Esophagus muscularis mucosa (tissue), 4 donors: ENCODE measurements around the gene PPP1R16B. TPM values are rescaled to one million over a fixed set of nuclear protein-coding genes. Genes with fewer than 3 reads are reported as not detected.

Experiments used
- DNase-seq: peaks from one replicate; pipeline ENCODE4 v3.0.0-alpha.2; 2017; ENCODE audit errors: extremely low spot score
- H3K27ac ChIP-seq, 4 donors: fragments of 200-600 bp; sonication (generic); replicated peaks in 1 of 4; 1 replicate in 3 of 4; 2 replicates in 1 of 4; pipeline ENCODE4 v1.5.1; 2016 to 2019; ENCODE audit warnings: mild to moderate bottlenecking in 1 of 4
- H3K27me3 ChIP-seq, 4 donors: fragments of 200-600 bp; sonication (generic); one replicate each; pipeline versions ENCODE4 v1.5.1 to v1.6.0; 2016 to 2019
- H3K36me3 ChIP-seq, 4 donors: fragments of 200-600 bp; sonication (generic); one replicate each; pipeline ENCODE4 v1.5.1; 2016 to 2019
- H3K4me1 ChIP-seq, 4 donors: fragments of 200-600 bp; sonication (generic); one replicate each; pipeline ENCODE4 v1.5.1; 2016 to 2019
- H3K4me3 ChIP-seq, 4 donors: fragments of 200-600 bp; sonication (generic); 1 replicate in 2 of 4; 2 replicates in 2 of 4; pipeline ENCODE4 v1.5.1; 2016 to 2019; ENCODE audit warnings: mild to moderate bottlenecking in 4 of 4, moderate library complexity in 1 of 4
- H3K9me3 ChIP-seq, 4 donors: fragments of 200-600 bp; sonication (generic); 1 replicate in 3 of 4; 2 replicates in 1 of 4; pipeline ENCODE4 v1.5.1; 2016 to 2019
- EP300 ChIP-seq: sonication (generic); formaldehyde crosslinking; IDR thresholded peaks from one replicate; pipeline ENCODE4 v1.6.1; 2017; ENCODE audit warnings: antibody characterized with exemption
- POLR2A ChIP-seq: fragments of 450-650 bp; IDR thresholded peaks from one replicate; pipeline ENCODE4 v1.6.1; 2017; ENCODE audit warnings: antibody characterized with exemption, moderate library complexity, mild to moderate bottlenecking, low read depth
- POLR2AphosphoS5 ChIP-seq, 2 donors: sonication (generic); formaldehyde crosslinking; IDR thresholded peaks; one replicate each; pipeline ENCODE4 v1.6.1; 2017; ENCODE audit warnings: antibody characterized with exemption in 2 of 2
- WGBS: methylation state at CpG from one replicate; pipeline ENCODE4 v1.1.5; 2018; 5-methylcytosine and 5-hydroxymethylcytosine counted together
- intact Hi-C: fragments of 100-400 bp; cut with DNase I; formaldehyde crosslinking; loops from one replicate; pipeline ENCODE4 v1.15.1; 2023
- total RNA-seq, 4 donors: library from RNA; depleted of rRNA; stranded (reverse); fragments of >200 nt; gene quantifications; one replicate each; pipeline versions ENCODE4 v1.1.0 to v1.2.1, GENCODE V29; 2016
- TF ChIP-seq, protein P1 (sequence below), 3 experiments: fragments of 200-600 bp in 2 of 3; fragments of 450-650 bp in 1 of 3; sonication (generic) in 2 of 3; IDR thresholded peaks; one replicate each; pipeline ENCODE4 v1.5.1; 2017 to 2019; ENCODE audit warnings: antibody characterized with exemption in 3 of 3, mild to moderate bottlenecking in 2 of 3, moderate library complexity in 1 of 3

Gene PPP1R16B
- total RNA-seq, 4 donors from 2014 or later, result 3.7 to 12.1 (median 6.8) TPM

DNA sequence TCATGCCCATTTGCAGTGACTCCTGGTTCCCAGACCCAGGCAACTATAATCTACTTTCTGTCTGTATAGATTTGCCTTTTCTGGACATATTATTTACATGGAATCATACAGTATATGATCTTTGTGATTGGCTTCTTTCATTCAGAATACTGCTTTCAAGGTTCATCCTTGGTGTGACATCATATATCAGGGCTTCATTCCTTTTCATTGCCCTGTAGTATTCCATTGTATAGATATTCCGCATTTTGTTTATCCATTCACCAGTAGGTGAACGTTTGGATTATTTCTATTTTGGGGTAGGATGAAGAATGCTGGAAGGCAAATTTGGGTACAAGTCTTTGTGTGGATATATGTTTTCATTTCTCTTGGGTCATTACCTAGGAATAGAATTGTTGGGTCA lies 36.1 kb downstream of the PPP1R16B start:
- no peaks in the 10 kb centered on the region for H3K9me3 ChIP-seq
- no peak overlapping the region for H3K27ac ChIP-seq
- TF ChIP-seq EP300 (no peak), POLR2AphosphoS5 (IDR thresholded peaks at IDR 0.05) (no peak)
- H3K4me3 ChIP-seq, result no peak overlapping the region
- peaks cover 0 to 28% (median 0%) of the 10 kb centered on the region in 4 donors for H3K27me3 ChIP-seq
- DNase-seq, result no peak
- peaks cover 0 to 6% (median 0%) of the 10 kb centered on the region in 4 donors for H3K4me1 ChIP-seq
- 55% methylated on average over 2 of the region's 2 CpGs for WGBS
- intact Hi-C loops, result no loop called here
- no peaks in the 10 kb centered on the region for H3K36me3 ChIP-seq

DNA sequence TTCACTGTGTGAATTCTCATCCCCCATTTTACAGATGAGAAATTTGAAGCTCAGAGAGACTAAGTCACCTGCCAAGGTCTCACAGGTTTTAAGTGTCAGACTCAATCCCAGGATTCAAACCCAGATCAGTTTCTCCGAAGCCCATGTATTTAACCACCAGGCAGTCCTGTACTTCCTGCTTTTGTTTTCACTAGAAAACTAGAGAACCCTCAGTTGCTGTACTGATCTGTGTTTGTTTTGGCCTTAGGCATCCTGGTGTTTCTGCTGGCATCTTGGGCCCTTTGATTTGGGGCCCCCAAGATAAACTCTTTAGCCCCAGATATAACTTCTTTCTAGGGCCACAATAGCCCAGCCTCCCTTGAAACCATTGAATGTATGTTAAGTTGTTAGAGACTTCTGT lies 36.5 kb downstream of the PPP1R16B start:
- Histone ChIP-seq H3K9me3 (no peaks in the 10 kb centered on the region), H3K4me1 (peaks cover 0 to 6% (median 0%) of the 10 kb centered on the region in 4 donors), H3K4me3 (no peak overlapping the region), H3K27ac (no peak overlapping the region), H3K27me3 (peaks cover 0 to 28% (median 0%) of the 10 kb centered on the region in 4 donors), H3K36me3 (no peaks in the 10 kb centered on the region)
- intact Hi-C loops, result no loop called here
- TF ChIP-seq, protein P1, sequence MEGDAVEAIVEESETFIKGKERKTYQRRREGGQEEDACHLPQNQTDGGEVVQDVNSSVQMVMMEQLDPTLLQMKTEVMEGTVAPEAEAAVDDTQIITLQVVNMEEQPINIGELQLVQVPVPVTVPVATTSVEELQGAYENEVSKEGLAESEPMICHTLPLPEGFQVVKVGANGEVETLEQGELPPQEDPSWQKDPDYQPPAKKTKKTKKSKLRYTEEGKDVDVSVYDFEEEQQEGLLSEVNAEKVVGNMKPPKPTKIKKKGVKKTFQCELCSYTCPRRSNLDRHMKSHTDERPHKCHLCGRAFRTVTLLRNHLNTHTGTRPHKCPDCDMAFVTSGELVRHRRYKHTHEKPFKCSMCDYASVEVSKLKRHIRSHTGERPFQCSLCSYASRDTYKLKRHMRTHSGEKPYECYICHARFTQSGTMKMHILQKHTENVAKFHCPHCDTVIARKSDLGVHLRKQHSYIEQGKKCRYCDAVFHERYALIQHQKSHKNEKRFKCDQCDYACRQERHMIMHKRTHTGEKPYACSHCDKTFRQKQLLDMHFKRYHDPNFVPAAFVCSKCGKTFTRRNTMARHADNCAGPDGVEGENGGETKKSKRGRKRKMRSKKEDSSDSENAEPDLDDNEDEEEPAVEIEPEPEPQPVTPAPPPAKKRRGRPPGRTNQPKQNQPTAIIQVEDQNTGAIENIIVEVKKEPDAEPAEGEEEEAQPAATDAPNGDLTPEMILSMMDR (IDR thresholded peaks at IDR 0.05), result no peak
- TF ChIP-seq POLR2A (no peak), EP300 (no peak), POLR2AphosphoS5 (IDR thresholded peaks at IDR 0.05) (no peak)
- no peak for DNase-seq
- 73% methylated on average over 1 of the region's 1 CpG for WGBS

DNA sequence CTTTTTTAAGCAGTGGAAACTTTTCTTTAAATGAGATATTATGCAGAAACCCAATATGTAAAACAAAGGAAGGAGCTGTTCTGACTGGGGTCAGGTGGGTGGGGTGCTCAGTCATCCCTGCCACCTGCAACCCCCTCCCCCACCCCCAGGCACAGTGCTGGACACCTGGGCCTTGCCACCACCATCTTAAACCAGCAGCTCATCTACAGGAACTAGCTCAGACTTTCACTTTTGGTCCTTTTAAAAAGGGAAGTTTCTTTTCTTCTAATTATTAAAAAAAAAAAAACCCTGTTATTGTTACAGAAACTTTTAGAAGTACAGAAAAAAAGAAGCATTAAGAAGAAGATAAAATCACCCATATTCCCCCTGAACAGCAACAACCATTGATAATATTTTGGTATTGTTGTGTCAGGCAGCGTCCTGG lies 37.1 kb downstream of the PPP1R16B start:
- WGBS, result 47% methylated on average over 1 of the region's 1 CpG
- Histone ChIP-seq H3K9me3 (no peaks in the 10 kb centered on the region), H3K4me1 (peaks cover 0 to 6% (median 0%) of the 10 kb centered on the region in 4 donors), H3K36me3 (no peaks in the 10 kb centered on the region), H3K4me3 (no peak overlapping the region), H3K27ac (no peak overlapping the region), H3K27me3 (peaks cover 0 to 28% (median 0%) of the 10 kb centered on the region in 4 donors)
- TF ChIP-seq POLR2AphosphoS5 (IDR thresholded peaks at IDR 0.05), result no peak
- TF ChIP-seq POLR2A, result no peak
- TF ChIP-seq EP300, result no peak
- TF ChIP-seq, protein P1 (IDR thresholded peaks at IDR 0.05), result no peak
- DNase-seq, result no peak
- intact Hi-C loops, result no loop called here

DNA sequence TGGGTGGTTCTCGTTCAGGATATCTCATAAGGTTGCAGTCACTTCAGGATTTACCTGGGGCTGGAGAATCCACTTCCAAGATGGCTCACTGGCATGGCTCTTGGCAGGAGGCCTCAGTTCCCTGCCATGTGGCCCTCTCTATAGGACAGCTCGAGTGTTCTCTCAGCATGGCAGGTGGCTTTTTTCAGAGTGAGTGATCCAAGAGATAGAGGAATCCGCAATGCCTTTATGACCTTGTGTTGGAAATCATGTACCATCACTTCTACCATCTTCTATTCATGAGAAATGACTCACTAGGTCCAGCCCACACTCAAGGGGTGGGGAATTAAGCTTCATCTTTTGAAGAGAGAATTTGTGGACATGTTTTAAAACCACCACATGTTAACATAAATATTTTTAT lies 37.8 kb downstream of the PPP1R16B start:
- WGBS, result 69% methylated on average over 3 of the region's 3 CpGs
- Histone ChIP-seq H3K4me3 (no peak overlapping the region), H3K27me3 (peaks cover 0 to 22% (median 0%) of the 10 kb centered on the region in 4 donors), H3K9me3 (no peaks in the 10 kb centered on the region), H3K27ac (no peak overlapping the region), H3K36me3 (no peaks in the 10 kb centered on the region), H3K4me1 (peaks cover 0 to 6% (median 0%) of the 10 kb centered on the region in 4 donors)
- no peak for TF ChIP-seq EP300
- TF ChIP-seq POLR2AphosphoS5 (IDR thresholded peaks at IDR 0.05), result no peak
- TF ChIP-seq POLR2A, result no peak
- TF ChIP-seq, protein P1 (IDR thresholded peaks at IDR 0.05), result no peak
- DNase-seq, result no peak
- intact Hi-C loops, result no loop called here

DNA sequence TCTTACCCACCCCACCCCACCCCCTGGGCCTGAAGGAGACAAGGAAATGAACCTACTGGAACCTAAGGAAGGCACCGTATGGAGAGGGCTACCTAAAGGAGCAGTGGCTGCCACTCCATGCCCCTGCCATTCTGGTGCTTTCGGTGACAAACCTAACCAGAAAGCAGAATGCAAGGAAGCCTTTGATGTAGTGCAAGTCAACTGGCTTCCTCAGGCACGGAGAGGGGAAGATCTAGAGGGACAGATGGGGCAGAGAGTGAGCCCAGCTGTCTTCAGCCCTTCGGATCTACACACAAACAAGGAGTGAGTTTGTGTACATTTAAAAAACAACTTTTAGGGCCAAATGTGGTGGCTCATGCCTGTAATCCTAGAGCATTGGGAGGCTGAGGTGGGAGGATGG lies 39.5 kb downstream of the PPP1R16B start:
- DNase-seq, result no peak
- Histone ChIP-seq H3K27ac (no peak overlapping the region), H3K36me3 (no peaks in the 10 kb centered on the region), H3K4me1 (peaks cover 0 to 6% (median 0%) of the 10 kb centered on the region in 4 donors), H3K4me3 (no peak overlapping the region), H3K27me3 (peaks cover 0 to 10% (median 0%) of the 10 kb centered on the region in 4 donors), H3K9me3 (no peaks in the 10 kb centered on the region)
- intact Hi-C loops, result no loop called here
- WGBS, result 69% methylated on average over 3 of the region's 4 CpGs
- no peak for TF ChIP-seq EP300
- TF ChIP-seq, protein P1 (IDR thresholded peaks at IDR 0.05), result no peak
- TF ChIP-seq POLR2AphosphoS5 (IDR thresholded peaks at IDR 0.05), result no peak
- TF ChIP-seq POLR2A, result no peak
